Fibroblast of skin of left biceps (primary cell): Measurements from ENCODE around the gene RFTN1.

Experiments
- DNase-seq, 2 experiments: peaks; one replicate each; pipeline ENCODE4 v3.0.0-alpha.2; 2013; ENCODE audit warnings: low read depth in 2 of 2

Gene RFTN1

DNA sequence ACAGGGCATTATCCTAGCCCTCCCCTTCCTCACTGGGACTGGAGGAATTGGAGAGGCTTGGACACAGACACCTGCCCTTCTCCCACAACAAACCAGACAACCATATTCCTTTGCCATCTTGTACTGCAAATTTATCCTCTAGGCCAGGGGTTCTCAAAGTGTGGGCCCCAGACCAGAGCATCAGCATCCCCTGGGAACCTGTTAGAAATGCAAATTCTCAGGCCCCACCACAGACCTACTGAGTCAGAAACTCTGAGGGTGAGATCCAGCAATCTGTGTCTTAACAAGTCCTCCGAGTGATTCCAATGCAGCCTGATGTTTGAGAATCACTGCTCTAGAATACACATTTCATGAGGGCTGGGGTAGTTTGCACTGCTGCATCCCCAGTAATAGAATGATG lies 133.1 kb downstream of the RFTN1 start:
- DNase-seq, result no peak

DNA sequence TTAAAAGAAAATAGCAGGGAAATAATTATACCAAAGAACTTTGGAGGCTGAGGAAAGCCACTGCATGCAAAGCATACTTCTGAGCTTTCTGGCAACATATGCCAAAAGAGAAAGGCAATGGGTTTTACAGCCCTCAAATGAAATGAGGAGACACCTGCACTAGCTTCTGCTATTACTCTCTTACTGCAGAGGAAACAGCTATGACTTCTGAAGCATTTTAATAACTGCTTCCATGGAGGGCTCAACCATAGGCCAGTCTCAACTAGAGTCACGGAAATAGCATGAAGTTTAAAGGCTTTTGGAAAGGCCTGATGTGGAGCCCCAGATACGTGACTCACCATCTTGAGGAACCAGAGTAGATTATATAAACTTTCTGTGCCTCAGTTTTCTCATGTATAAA lies 133.7 kb downstream of the RFTN1 start:
- no peak for DNase-seq

DNA sequence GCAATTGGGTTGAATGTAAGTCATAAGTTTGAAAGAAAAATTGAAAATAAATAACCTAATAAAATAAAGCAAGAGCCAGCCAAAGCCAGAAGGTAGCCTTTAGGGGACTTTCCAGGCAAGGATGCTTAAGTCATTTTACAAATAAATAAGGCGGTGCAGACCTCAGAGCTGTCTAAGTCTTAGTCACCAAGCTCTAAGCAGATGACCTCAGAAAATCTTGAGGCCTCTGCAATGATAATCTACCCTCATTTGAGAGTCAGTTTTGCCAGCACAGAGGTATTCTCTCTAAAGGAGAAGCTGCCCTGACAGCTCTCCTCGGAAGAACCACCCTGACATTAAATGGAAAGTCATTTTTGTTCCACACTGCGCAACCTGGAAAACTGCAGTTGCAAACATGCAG lies 134.6 kb downstream of the RFTN1 start:
- DNase-seq, result no peak

DNA sequence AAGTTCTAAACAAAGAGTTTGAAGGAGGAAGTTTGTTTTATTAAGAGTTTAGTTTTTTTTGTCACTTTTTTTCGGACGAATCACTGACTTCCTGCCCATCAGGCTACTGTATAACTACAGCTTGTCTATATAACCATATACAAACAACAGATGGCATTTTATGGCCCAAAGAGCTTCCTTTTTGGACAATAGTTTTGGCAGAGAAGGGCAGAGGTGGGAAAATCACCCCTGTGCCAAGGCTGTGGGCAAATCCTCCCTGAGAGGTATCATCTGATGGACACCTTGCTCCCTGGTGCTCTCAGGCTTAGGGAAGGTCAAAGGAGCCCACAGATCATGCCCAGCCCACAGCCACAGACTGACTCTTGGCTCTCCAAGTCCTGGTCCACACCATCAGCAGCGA lies 135.1 kb downstream of the RFTN1 start:
- DNase-seq, result no peak

DNA sequence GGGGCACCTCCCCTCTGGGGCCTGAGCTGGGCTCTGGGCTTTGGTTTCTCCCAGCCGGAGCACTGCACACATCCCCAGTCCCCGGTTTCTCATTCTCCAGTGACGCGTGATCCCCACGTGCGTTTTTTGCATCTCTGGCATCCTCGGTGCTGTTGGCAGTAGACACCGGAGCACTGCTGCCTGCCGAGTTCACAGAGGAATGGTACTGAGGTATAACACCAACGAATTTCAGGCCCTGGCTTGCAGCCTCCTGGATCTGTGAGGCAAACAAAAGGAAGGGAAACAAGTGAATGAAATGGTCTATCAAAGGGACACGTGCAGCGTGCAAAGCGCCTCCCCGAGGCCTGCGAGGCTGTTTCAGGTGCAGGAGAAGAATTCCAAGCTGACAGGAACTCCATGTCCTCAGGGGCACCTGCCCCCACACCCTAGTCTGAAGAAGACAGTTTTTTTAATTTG lies 135.6 kb downstream of the RFTN1 start:
- no peak for DNase-seq

DNA sequence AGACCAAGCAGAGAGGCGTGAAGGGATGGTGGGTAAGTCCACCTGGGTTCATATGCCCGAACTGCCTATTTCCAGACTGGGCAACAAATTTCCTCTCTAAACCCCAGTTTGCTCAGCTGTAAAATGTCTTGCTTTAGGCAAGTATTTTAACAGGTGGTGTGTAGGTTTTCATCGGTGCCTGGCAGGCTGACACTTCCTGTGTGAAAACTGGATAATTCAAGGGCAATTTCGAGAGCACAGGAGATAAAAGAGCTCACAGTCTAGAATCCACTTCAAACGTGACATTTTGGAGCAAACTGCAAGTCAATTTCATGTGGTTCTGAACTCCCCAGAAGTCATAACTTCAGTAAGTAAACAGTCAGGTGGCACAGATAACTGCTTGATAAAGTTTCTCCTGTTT lies 136.3 kb downstream of the RFTN1 start:
- no peak for DNase-seq

DNA sequence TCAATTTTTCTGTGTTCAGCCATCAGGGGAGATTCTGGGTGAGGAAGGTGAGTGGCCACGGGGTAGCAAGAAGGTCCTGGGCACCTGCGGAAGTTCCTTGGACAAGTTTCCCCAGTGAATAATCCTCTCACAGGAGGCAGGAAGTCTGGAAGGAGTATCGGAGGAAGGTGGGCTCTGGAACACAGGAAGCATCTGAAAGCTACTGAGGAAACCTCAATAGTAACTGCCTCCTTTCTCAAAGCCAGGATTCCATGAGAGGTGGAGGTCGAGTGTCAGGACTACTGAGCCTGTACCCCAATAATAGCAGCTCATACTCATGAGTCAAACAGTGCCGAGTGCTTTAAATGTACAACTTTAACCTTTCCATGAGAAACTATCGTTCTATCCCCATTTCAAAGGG lies 137.6 kb downstream of the RFTN1 start:
- DNase-seq, result no peak

DNA sequence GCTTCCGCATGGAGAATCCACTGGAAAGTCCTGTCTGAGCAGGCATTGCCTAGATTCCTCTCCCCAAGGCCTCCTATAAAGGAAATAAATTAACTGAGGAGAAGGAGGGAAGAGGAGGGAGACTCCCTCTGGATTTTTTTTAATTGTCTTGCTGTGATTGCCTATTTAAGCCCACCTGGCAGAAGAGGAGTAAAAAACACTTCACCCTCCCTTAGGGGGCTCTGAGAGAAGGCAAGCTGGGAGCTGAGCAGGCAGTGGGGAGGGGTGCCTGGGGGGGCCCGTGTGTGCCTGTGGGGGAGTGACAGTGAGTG lies 138.6 kb downstream of the RFTN1 start:
- DNase-seq, result no peak

DNA sequence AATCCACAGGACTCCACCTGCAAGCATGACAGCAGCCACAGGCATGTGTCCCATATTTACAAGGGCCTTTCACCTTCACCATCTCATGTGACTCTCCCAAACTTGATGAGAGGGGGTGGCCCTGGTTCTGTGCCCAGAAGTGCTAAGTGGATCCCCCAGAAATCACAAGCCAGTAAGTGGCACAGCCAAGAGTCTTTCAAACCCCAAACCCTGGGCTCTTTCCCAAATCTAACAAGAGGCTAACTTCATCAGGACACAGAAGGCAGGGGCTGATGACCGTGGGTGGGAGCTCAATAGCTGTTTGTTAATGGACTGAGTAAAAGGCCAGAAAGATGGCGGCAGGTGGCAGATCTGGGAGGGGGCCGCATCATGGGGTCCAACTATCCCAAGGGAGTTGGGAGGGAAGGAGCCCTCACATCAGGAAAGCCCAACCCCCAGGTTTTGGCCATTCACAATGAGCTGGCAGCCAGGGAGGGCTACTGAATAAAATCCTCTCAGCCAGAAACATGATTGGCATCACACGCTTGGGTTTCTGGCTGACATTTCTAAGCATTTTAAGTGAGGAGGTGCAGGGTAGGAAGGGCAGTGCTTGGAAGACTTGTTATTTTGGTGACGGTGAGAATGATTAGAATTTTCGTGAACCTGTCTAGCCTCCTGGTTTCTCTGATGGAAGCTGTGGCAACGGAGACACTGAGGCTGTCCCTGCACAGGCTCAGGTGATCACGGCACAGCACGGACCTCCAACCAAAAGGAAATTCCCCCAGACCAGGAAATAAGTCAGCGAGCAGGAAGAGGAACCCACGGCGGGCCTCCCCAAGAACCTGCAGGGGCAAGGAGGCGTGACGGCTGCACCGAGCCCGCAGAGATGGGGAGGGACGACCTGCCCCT lies 139.2 kb downstream of the RFTN1 start:
- DNase-seq, result no peak

DNA sequence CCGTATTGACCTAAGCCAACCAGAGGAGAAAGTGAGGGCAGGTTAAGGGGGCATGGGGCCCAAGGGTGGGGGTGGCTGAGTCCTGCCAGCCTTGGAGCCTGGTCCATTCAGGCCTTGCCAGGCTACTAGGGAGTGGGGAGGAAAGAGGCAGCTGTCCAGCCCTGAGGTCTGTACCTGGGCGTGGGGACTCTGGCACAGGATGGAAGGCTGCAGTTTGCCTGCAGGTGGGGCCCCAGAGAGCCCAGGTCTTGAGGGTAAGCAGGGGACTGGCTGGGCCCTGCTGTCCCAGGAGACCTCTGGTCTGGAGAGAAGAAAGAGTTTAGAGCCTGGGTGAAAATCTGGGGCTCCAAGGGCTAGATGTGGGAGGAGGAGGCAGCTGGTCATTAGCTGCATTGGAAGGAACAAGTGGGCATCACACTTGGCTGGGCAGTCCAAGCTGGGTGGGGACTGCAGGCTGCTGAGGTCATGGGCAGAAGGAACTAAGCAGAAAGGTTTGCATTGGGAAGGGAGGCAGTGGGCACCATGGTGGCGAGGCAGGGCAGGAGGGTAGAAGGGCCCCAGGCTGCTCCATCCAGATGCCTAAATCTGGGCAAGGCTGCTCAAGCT lies 140.1 kb downstream of the RFTN1 start:
- no peak for DNase-seq

DNA sequence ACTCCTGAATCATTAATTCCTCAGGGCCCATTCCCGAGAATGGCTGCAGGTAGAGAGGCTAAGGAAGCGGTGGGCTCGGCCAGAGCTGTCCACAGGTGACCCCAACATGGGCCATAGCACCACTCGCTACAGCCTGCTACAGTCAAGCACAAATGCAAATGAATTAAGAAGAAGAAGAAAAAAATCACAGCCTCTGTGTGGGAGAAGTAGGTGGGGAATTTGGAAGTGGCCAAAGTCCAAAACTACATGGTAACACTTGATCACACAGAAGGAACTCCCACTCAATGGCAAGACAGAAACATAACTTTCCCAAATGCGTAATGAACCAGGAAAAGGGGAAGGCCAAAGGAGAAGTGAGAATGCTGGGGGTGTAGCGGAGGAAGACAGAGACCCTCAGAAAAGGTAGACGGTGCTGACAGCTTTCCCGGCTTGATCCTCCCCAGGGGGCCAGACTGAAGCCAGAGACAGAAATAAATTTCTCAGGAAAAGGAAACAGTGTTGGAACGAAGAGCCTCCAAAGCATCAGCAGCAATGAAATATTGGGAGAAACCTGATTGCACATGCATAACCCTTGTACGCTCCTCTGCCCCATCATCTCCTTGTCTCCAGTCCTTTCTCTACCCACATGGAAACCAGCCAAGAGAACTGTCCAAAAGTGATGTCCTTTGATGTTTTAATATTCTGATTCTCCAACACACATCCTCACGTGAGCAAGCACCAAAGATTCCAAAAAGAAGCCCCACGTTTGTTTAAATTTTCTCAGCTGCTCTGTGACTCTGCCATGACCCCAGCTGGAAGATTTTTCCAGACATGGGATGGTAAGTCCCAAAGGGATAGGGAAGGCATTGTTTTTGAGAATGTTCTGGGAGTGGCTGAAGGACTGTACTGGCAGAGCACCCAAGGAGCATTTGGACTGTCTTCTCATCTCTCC lies 140.9 kb downstream of the RFTN1 start:
- DNase-seq, result no peak

DNA sequence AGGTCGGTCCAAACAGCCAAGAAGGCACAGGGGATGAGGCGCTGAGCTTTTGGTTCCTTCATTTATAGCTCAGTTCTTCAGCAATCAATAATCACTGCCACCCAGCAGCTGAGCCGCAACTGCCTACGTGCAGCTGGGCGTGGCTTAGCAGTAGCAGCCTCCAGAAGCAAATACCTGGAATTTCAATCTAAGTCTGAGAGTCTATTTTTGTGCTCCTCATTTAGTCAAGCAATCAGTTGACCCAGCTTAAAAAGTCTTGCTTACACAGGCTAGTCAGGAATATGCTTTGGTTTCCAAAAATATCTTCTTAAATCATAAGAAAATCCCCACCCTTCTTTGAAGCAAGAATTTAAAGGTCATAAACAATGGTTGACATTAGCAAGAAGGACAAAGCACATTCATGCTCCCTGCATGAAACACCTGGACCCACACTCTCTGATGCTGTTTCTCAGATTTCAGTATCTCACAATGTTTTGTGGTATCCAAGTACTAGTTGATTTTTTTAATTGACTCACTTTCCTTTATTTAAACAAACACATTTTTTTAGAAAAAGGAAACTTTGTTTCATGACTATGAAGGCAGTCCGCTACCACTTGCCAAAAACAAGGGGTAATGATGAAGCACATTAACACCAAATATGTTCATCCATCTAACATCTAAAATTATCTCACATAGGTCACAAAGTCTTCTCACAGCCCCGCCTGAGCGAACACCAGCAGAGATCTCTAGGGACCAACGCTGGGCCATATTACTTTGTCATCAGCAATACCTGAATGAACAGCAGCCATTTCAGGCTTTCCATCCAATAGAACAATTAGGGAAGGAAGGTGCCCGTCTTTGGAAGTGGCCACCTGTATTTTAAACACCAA lies 142.4 kb downstream of the RFTN1 start:
- no peak for DNase-seq

DNA sequence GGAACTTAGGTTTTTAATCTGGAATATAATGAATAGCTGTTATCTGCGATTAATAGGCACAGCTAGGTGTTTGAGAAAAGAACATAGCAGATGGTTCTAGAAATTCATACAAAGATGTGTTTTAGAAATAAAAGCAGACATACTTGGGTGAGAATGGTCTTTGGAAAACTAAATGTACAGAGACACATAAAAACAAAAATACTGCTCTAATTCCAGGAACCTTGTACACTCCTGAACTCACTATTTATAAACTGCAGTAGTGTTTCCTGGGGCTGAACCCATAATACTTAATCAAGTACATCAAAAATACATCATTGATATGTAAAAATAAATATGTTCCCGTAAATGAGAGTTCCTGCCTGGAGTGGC lies 143.0 kb downstream of the RFTN1 start:
- DNase-seq, result no peak

DNA sequence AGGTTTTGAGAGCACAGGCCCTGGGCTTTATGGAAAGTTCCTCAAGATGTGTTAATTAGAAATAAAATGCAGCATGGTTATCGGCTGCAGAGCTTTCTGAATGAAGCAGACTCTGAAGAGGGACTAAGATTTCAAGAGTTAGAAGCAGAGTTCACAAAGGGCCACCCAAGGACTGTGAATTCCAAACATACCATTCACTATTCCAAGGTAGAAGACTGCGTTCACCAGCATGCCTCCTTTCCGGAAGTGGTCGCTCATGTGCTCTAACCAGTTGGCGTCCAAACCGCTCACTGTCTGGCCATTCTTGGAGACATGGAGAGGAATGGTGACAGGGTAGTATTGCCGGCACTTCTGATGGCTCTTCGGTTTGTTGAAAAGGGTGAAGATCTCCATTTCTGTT lies 143.6 kb downstream of the RFTN1 start:
- DNase-seq, result no peak

DNA sequence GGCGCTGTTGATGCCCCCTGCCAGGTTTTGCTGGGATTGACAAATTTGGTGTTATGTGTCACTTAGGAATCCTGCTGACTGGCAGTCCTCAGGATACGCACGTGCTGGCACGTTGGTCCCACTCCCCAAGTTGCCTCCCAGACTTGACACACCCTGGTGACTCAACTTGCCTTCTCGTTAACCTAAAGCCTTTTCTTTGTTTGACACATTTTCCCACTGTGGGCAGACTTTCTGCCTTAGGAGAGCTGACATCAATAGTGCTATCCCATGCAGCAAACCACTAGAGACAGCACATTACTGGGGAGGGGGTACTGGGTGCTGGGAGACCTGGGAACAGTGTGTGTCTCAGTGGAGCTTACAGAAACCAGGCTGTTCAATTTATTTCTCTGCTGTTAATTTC lies 144.2 kb downstream of the RFTN1 start:
- DNase-seq, result no peak

DNA sequence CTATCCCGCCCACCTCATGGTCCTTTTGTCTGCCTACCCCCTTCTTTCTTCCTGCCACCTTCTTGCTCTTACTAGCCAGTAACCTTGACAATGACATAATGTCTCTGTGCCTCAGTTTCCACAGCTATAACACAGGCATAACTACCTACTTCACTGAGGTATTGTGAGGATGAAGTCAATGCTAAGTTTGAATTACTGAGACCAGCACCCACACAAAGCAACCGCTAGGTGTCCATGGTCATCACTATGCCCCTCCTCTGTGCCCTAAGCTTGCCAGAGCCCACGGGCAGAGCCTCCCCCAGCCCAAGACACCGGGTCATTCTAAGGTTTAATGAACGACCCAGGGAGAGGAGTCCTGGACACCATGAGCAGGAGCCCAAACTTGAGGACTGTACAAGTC lies 146.9 kb downstream of the RFTN1 start:
- no peak for DNase-seq

DNA sequence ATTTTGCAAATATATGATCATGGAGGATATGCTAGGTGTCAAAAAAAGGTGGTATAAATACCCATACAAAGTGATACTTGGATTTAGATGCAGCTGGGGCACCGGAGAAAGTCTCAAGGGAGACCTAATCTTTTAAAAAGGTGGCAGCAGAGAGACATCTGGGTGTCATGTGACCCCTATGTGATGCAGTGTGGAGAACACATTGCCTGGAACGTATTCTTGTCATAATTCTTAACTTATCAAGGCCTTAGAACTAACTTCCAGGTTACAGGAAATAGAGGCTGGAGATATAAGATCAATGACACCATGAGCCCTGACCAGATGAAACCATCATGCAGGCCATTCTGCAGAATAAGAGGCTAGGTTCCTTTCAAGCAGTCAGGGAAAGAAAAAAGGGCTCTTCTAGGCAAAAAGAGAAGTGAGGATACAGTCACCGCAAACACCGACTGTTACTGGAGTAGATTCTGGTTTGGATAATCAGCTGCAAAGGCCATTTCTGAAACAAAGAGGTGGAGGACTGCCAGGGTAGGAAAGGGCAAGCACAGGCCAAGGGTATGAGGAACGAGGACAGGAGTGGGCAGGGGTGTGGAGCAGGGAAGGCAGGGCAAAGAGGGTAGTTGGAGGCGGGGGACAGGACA lies 147.9 kb downstream of the RFTN1 start:
- DNase-seq, result no peak

DNA sequence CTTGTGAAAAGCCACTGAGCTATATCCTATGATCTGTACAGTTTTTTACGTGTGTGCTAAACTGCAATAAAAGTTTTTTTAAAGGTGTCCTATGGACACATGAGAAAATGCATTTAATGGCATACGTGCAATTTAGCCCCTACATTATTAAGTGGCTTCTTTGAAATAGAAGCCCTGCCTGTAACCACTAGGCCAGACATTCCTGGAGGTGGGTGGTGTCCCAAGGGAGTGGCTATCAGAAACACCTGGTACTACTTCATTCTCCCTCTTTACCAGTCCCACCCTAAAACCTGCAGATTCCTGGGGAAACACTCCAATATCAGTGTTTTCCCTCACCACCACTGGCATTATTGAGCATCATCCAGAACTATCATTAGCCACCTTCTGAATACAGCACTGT lies 148.5 kb downstream of the RFTN1 start:
- DNase-seq, result no peak

DNA sequence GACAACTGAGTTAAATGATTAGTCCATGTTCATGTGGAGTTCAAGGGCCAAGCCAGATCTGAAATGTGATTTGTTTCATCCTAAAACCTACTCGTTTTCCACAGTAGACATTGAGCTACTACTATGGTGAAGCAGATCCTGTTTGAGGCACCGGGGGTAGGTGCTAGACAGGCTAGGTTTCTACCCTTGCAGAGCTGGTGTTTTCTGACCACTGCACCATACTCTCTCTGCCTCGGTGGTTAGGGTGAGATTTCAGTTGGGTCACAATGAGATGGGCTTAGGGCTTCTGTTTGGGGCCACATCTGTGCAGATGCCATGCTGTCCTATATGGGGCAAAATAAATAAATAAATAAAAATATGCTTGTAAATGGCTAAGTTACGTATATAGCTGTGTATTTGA lies 149.2 kb downstream of the RFTN1 start:
- no peak for DNase-seq

DNA sequence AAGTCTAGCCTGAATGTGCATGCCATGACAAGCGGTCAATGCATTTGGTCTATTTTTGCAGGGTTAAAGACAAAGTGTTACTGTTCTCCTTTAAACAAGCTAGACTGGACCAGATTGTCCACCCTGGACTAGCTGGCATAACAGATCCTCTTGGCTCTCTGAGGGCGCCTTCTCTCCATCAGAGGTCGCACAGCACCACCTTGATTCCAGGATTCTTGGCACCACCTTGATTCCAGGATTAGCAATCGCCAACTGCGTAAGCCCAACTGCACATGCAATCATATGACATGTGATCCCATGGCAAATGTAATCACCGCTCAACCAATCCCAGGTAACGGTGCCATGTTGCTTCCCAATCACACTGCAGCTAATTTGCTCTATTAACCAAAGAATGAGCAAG lies 149.9 kb downstream of the RFTN1 start:
- no peak for DNase-seq

DNA sequence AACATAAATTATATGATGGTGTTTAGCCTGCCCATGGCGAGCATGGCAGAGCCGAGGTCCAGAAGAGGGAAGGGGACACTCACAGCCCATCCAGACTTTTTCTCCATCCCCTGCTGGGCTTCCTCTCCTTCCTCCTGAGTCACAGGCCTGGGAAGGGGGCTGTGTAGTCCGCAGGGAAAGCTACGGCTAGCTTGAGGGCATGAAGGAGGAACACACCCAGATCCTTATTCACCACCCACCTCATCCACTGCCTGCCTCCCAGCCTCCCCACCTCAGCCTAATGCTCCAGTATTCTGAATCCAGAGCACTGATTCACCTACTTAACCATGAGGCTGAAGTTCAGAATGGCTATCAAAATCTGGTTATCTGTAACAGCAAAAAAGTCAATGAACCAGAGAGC lies 150.7 kb downstream of the RFTN1 start:
- no peak for DNase-seq
